Measurements from ENCODE around the gene PACS2.
"Not testable (repeated sequence)": the region's sequence is repeated elsewhere in the genome, so short reads cannot be mapped to it uniquely, and the experiment has no call there.

Gene PACS2

DNA sequence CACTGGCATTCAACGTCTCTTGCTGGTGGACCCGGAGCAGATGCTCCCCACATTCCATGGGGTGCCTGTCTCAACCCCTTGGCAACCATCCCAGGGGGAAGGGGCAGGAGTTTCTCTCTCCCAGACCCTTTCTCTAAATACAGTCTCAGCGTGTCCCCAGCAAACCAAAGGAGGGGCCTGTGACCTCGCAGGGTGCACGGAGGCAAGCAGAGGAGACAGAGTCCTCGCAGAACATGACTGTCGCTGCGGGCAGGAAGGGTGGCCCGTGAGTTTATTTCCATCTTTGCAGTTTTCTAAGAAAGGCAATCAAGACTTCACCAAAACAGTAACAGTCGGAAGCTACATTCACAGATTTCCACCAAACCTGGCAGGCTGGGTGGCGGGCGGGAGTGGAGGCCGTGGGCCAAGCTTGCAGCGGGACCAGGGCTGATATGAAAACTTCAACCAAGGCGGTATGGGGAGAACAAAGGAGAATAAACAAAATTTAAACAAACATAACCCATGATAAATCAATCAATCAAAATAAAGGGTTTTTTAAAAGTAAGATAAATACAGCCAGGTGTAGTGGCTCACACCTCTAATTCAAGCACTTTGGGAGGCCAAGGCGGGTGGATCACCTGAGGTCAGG is 32.3 kb upstream of the PACS2 start:
- DNase-seq (ENCODE audit: low read depth), result no peak
- no peak overlapping the region for H3K4me3 ChIP-seq (ENCODE audit: low read length)
- no peak for TF ChIP-seq CTCF (conservative IDR thresholded peaks at IDR 0.05; ENCODE audit: low read depth, low read length)

- H3K4me3 ChIP-seq (ENCODE audit: low read length), result no peak overlapping the region
- no peak for DNase-seq (ENCODE audit: low read depth)
- TF ChIP-seq CTCF (conservative IDR thresholded peaks at IDR 0.05; ENCODE audit: low read depth, low read length), result no peak
Measured at GRCh38 chr14:105283028-105283427, 31.5 kb upstream of the PACS2 start.

DNA sequence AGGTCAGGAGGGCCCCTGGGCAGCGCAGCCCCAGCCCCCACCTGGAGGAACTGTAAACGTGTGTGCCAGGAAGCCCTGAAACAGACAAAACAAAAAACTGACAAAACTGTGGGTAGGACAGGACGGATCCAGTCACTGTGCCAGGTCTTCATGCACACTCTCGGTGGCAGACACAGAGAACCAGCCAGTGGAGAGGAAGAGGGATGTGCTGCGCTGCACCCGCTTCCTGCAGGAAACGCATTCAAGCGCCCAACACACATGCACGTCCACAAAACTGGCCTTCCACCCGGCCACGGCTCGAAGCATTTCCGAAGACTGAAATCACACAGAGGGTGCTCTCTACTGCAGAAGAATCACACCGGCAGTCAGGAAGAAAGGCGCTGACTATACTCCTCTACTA is 30.6 kb upstream of the PACS2 start:
- DNase-seq (ENCODE audit: low read depth), result no peak
- no peak for TF ChIP-seq CTCF (conservative IDR thresholded peaks at IDR 0.05; ENCODE audit: low read depth, low read length)
- no peak overlapping the region for H3K4me3 ChIP-seq (ENCODE audit: low read length)

DNA sequence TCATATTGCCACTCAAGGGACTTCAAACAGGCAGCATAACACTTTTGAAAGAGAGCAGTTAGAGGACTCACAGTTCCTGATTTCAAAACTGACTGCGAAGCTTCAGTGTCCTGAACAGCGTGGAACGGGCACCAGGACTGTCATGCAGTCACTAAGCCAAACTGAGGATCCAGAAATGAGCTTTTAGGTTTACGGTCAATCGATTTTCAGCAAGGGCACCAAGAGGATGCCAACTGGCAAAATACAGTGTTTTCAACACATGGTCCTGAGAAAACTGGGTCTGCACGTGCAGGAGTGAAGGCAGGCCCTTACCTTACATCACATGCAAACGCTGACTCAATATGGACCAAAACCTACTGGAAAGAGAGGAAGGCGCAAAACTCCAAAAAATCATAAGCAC is 29.4 kb upstream of the PACS2 start:
- no peak for TF ChIP-seq CTCF (conservative IDR thresholded peaks at IDR 0.05; ENCODE audit: low read depth, low read length)
- H3K4me3 ChIP-seq (ENCODE audit: low read length), result no peak overlapping the region
- DNase-seq (ENCODE audit: low read depth), result no peak

- no peak for DNase-seq (ENCODE audit: low read depth)
Measured at GRCh38 chr14:105286759-105287144, 27.8 kb upstream of the PACS2 start.

GRCh38 chr14:105287249-105288102 is 27.1 kb upstream of the PACS2 start:
- no peak for TF ChIP-seq CTCF (conservative IDR thresholded peaks at IDR 0.05; ENCODE audit: low read depth, low read length)
- H3K4me3 ChIP-seq (ENCODE audit: low read length), result no peak overlapping the region
- no peak for DNase-seq (ENCODE audit: low read depth)

More at GRCh38 chr14:105286759-105287144, 27.8 kb upstream of the PACS2 start:
- H3K4me3 ChIP-seq (ENCODE audit: low read length), result no peak overlapping the region
- TF ChIP-seq CTCF (conservative IDR thresholded peaks at IDR 0.05; ENCODE audit: low read depth, low read length), result no peak

GRCh38 chr14:105288936-105289335 is 25.6 kb upstream of the PACS2 start:
- not testable (repeated sequence) for DNase-seq (ENCODE audit: low read depth); H3K4me3 ChIP-seq (ENCODE audit: low read length)

Data from retinal pigment epithelial cell (primary cell).